GM23338 (cell line): Measurements from ENCODE around the gene NT5DC2. TPM values are rescaled to one million over a fixed set of nuclear protein-coding genes. Genes with fewer than 3 reads are reported as not detected.

Source experiments
- ATAC-seq: fragments of 200-7000 bp; cut with Tn5 transposase; 3 replicates; pipeline ENCODE4 v1.9.1; 2020
- DNase-seq: peaks from one replicate; pipeline ENCODE4 v3.0.0-alpha.2; 2015; ENCODE audit warnings: low spot score
- H2AFZ ChIP-seq: fragments of 200-600 bp; sonication (generic); 2 replicates; pipeline ENCODE4 v1.8.0; 2016; ENCODE audit warnings: antibody characterized with exemption, mild to moderate bottlenecking, moderate library complexity
- H3F3A ChIP-seq: fragments of 200-600 bp; sonication (generic); replicated peaks from 2 replicates; pipeline ENCODE4 v1.8.0; 2017; ENCODE audit warnings: antibody characterized with exemption, mixed run types, low read depth
- H3K27ac ChIP-seq: fragments of 200-600 bp; sonication (generic); 2 replicates; pipeline ENCODE4 v1.6.1; 2016; ENCODE audit warnings: low read depth
- H3K27me3 ChIP-seq: fragments of 200-600 bp; sonication (generic); 2 replicates; pipeline ENCODE4 v1.8.0; 2016; ENCODE audit warnings: mild to moderate bottlenecking, mixed run types, moderate library complexity; ENCODE audit not compliant: insufficient read depth
- H3K36me3 ChIP-seq: fragments of 200-600 bp; sonication (generic); 2 replicates; pipeline ENCODE4 v1.8.0; 2016; ENCODE audit warnings: mild to moderate bottlenecking; ENCODE audit not compliant: insufficient read depth
- H3K4me1 ChIP-seq: fragments of 200-600 bp; sonication (generic); 2 replicates; pipeline ENCODE4 v1.8.0; 2016; ENCODE audit warnings: mild to moderate bottlenecking, moderate library complexity; ENCODE audit not compliant: insufficient read depth
- H3K4me2 ChIP-seq: fragments of 200-600 bp; sonication (generic); 2 replicates; pipeline ENCODE4 v1.7.1; 2017; ENCODE audit warnings: mixed run types
- H3K4me3 ChIP-seq: fragments of 200-600 bp; sonication (generic); 2 replicates; pipeline ENCODE4 v1.6.1; 2016; ENCODE audit warnings: mixed run types
- H3K79me2 ChIP-seq: fragments of 200-600 bp; sonication (generic); replicated peaks from 2 replicates; pipeline ENCODE4 v1.8.0; 2017; ENCODE audit warnings: mild to moderate bottlenecking; ENCODE audit not compliant: insufficient read depth
- H3K9me2 ChIP-seq: fragments of 200-600 bp; sonication (generic); 2 replicates; pipeline ENCODE4 v1.8.0; 2017; ENCODE audit not compliant: insufficient read depth
- H4K20me1 ChIP-seq: fragments of 200-600 bp; sonication (generic); replicated peaks from 2 replicates; pipeline ENCODE4 v1.8.0; 2017; ENCODE audit warnings: mild to moderate bottlenecking; ENCODE audit not compliant: insufficient read depth
- H3K27ac Mint-ChIP-seq: 2 replicates; pipeline ENCODE4 v1.8.0; 2020; ENCODE audit warnings: inconsistent platforms, mild to moderate bottlenecking, moderate library complexity, mixed read lengths
- H3K27me3 Mint-ChIP-seq: 3 replicates; pipeline ENCODE4 v1.8.0; 2022; ENCODE audit warnings: low read depth, mild to moderate bottlenecking, moderate library complexity, mixed read lengths, inconsistent platforms; ENCODE audit not compliant: insufficient read depth, poor library complexity
- H3K36me3 Mint-ChIP-seq: 3 replicates; pipeline ENCODE4 v1.8.0; 2021; ENCODE audit warnings: low read depth, mild to moderate bottlenecking, inconsistent platforms, moderate library complexity, mixed read lengths
- H3K4me1 Mint-ChIP-seq: 3 replicates; pipeline ENCODE4 v1.8.0; 2020; ENCODE audit warnings: mild to moderate bottlenecking, inconsistent platforms, mixed read lengths
- H3K4me3 Mint-ChIP-seq: 3 replicates; pipeline ENCODE4 v1.8.0; 2021; ENCODE audit warnings: moderate library complexity, mild to moderate bottlenecking, inconsistent platforms, mixed read lengths
- H3K9me3 Mint-ChIP-seq: 3 replicates; pipeline ENCODE4 v1.8.0; 2020; ENCODE audit warnings: moderate library complexity, mild to moderate bottlenecking, inconsistent platforms, mixed read lengths
- CREB1 ChIP-seq: fragments of 250-450 bp; sonication (Bioruptor Pico); IDR thresholded peaks from 2 replicates; pipeline ENCODE4 v1.5.0; 2020; ENCODE audit warnings: low read depth, mild to moderate bottlenecking, moderate library complexity
- ETS1 ChIP-seq: IDR thresholded peaks from 2 replicates; pipeline ENCODE4 v1.6.1; 2016; ENCODE audit warnings: antibody characterized with exemption
- EZH2 ChIP-seq: fragments of 200-600 bp; sonication (generic); IDR thresholded peaks from one replicate; pipeline ENCODE4 v1.8.0; 2017; ENCODE audit warnings: antibody characterized with exemption, mild to moderate bottlenecking, low read depth; ENCODE audit not compliant: unreplicated experiment
- EZH2phosphoT487 ChIP-seq: fragments of 200-600 bp; sonication (generic); IDR thresholded peaks from one replicate; pipeline ENCODE4 v1.8.1; 2018; ENCODE audit warnings: antibody characterized with exemption; ENCODE audit not compliant: unreplicated experiment
- JUNB ChIP-seq: IDR thresholded peaks from one replicate; pipeline ENCODE4 v1.6.1; 2016; ENCODE audit warnings: antibody characterized with exemption; ENCODE audit not compliant: unreplicated experiment
- NANOG ChIP-seq: IDR thresholded peaks from 2 replicates; pipeline ENCODE4 v1.6.1; 2016; ENCODE audit warnings: antibody characterized with exemption, borderline replicate concordance
- POLR2AphosphoS5 ChIP-seq: IDR thresholded peaks from 2 replicates; pipeline ENCODE4 v1.6.1; 2016; ENCODE audit warnings: antibody characterized with exemption, low read depth
- REST ChIP-seq: IDR thresholded peaks from one replicate; pipeline ENCODE4 v1.6.1; 2018; ENCODE audit warnings: antibody characterized with exemption; ENCODE audit not compliant: unreplicated experiment
- STAT1 ChIP-seq: IDR thresholded peaks from one replicate; pipeline ENCODE4 v1.6.1; 2016; ENCODE audit warnings: antibody characterized with exemption; ENCODE audit not compliant: unreplicated experiment
- ZNF114 ChIP-seq: fragments of 250-450 bp; sonication (Bioruptor Pico); IDR thresholded peaks from 2 replicates; pipeline ENCODE4 v1.5.0; 2020; ENCODE audit warnings: mild to moderate bottlenecking, moderate library complexity
- ZNF331 ChIP-seq: fragments of 250-450 bp; sonication (Bioruptor Pico); IDR thresholded peaks from 2 replicates; pipeline ENCODE4 v1.5.0; 2020; ENCODE audit warnings: low read depth, mild to moderate bottlenecking, moderate library complexity
- polyA plus RNA-seq: library from polyadenylated mRNA; unstranded; fragments of >200 nt; fragmentation: Nextera tagmentation; extraction: Ambion mirVana; gene quantifications from 2 replicates; pipeline ENCODE4 v1.2.1, GENCODE V29; 2016
- total RNA-seq: library from RNA; depleted of rRNA; stranded (reverse); fragments of >200 nt; shearing (Covaris generic); gene quantifications from 2 replicates; pipeline ENCODE4 v1.2.3, GENCODE V29; 2014
- TF ChIP-seq, protein P1 (sequence below), 2 experiments: fragments of 200-600 bp in 1 of 2; sonication (generic) in 1 of 2; conservative IDR thresholded peaks; 2 replicates each; pipeline versions ENCODE4 v1.5.1 to v1.6.1; 2016 to 2017; ENCODE audit warnings: antibody characterized with exemption in 2 of 2, low read depth in 2 of 2, mild to moderate bottlenecking in 2 of 2, moderate library complexity in 1 of 2

The NT5DC2 gene
- total and polyA plus RNA-seq, 2 experiments from 2014 or later = 269 to 324 TPM

GRCh38 chr3:52561028-52561747, 27.5 kb upstream of the NT5DC2 start:
- Histone ChIP-seq H3F3A (no peaks in the 10 kb centered on the region), H3K79me2 (no peaks in the 10 kb centered on the region), H3K9me2 (no peaks in the 10 kb centered on the region), H4K20me1 (no peaks in the 10 kb centered on the region), H3K27me3 (no peaks in the 10 kb centered on the region), H3K4me1 (peaks cover 7% of the 10 kb centered on the region; the same call in 1 of the 2 replicates), H2AFZ (no peak overlapping the region), H3K4me3 (no peak overlapping the region), H3K36me3 (peaks cover 39% of the 10 kb centered on the region), H3K4me2 (no peak overlapping the region), H3K27ac (no peak overlapping the region)
- Mint-ChIP-seq H3K27me3 (peaks cover 2% of the 10 kb centered on the region), H3K4me3 (no peak overlapping the region), H3K36me3 (peaks cover 40% of the 10 kb centered on the region), H3K4me1 (peaks cover 12% of the 10 kb centered on the region; the same call in 2 of the 3 replicates), H3K9me3 (no peaks in the 10 kb centered on the region), H3K27ac (no peak overlapping the region)
- no peak for DNase-seq
- ATAC-seq = no peak
- TF ChIP-seq JUNB = no peak
- TF ChIP-seq ZNF114 (CRISPR knock-in tag) = no peak
- TF ChIP-seq, protein P1, sequence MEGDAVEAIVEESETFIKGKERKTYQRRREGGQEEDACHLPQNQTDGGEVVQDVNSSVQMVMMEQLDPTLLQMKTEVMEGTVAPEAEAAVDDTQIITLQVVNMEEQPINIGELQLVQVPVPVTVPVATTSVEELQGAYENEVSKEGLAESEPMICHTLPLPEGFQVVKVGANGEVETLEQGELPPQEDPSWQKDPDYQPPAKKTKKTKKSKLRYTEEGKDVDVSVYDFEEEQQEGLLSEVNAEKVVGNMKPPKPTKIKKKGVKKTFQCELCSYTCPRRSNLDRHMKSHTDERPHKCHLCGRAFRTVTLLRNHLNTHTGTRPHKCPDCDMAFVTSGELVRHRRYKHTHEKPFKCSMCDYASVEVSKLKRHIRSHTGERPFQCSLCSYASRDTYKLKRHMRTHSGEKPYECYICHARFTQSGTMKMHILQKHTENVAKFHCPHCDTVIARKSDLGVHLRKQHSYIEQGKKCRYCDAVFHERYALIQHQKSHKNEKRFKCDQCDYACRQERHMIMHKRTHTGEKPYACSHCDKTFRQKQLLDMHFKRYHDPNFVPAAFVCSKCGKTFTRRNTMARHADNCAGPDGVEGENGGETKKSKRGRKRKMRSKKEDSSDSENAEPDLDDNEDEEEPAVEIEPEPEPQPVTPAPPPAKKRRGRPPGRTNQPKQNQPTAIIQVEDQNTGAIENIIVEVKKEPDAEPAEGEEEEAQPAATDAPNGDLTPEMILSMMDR (conservative IDR thresholded peaks at IDR 0.05; ENCODE audit: low read depth in 2 of 2) = no peak
- TF ChIP-seq ZNF331 (CRISPR knock-in tag) = no peak
- TF ChIP-seq EZH2 = no peak
- no peak for TF ChIP-seq NANOG
- TF ChIP-seq EZH2phosphoT487 = no peak
- TF ChIP-seq STAT1 = no peak
- no peak for TF ChIP-seq REST
- TF ChIP-seq CREB1 (CRISPR knock-in tag) = no peak
- TF ChIP-seq POLR2AphosphoS5 = no peak
- TF ChIP-seq ETS1 = no peak
